Prostate gland (tissue), 2 donors: ENCODE results near the gene SYTL2. TPM values are rescaled to one million over a fixed set of nuclear protein-coding genes. Genes with fewer than 3 reads are reported as not detected.

Experiments used
- DNase-seq: peaks from one replicate; pipeline ENCODE4 v3.0.0-alpha.2; 2019; ENCODE audit warnings: low spot score
- H3K27ac ChIP-seq, 2 donors: fragments of 200-600 bp; sonication (generic); 2 replicates each; pipeline ENCODE4 v1.5.1; 2017 to 2019
- H3K27me3 ChIP-seq: fragments of 200-600 bp; sonication (generic); replicated peaks from 2 replicates; pipeline ENCODE4 v1.5.1; 2019; ENCODE audit not compliant: insufficient read depth
- H3K36me3 ChIP-seq, 2 donors: fragments of 200-600 bp; sonication (generic); 1 replicate in 1 of 2; 2 replicates in 1 of 2; pipeline versions ENCODE4 v1.5.1 to v1.8.1; 2017 to 2019
- H3K4me1 ChIP-seq: fragments of 200-600 bp; sonication (generic); replicated peaks from 2 replicates; pipeline ENCODE4 v1.5.1; 2019
- H3K4me3 ChIP-seq, 2 donors: fragments of 200-600 bp; sonication (generic); 2 replicates each; pipeline ENCODE4 v1.5.1; 2017 to 2019
- H3K9me3 ChIP-seq: fragments of 200-600 bp; sonication (generic); 2 replicates; pipeline ENCODE4 v1.5.1; 2017
- CTCF ChIP-seq, 4 experiments: fragments of 200-600 bp in 2 of 4; fragments of 450-650 bp in 2 of 4; sonication (generic) in 2 of 4; IDR thresholded peaks; 1 replicate in 3 of 4; 2 replicates in 1 of 4; pipeline ENCODE4 v1.5.1; 2016 to 2019; ENCODE audit warnings: antibody characterized with exemption in 4 of 4, mild to moderate bottlenecking in 2 of 4, moderate library complexity in 2 of 4
- POLR2A ChIP-seq: fragments of 450-650 bp; IDR thresholded peaks from one replicate; pipeline ENCODE4 v1.6.1; 2016; ENCODE audit warnings: antibody characterized with exemption, mild to moderate bottlenecking
- POLR2AphosphoS5 ChIP-seq: sonication (generic); formaldehyde crosslinking; IDR thresholded peaks from one replicate; pipeline ENCODE4 v1.6.1; 2017; ENCODE audit warnings: antibody characterized with exemption
- WGBS: methylation state at CpG from one replicate; pipeline ENCODE4 v1.1.5; 2018; 5-methylcytosine and 5-hydroxymethylcytosine counted together
- intact Hi-C: fragments of 100-400 bp; cut with DNase I; formaldehyde crosslinking; loops from one replicate; pipeline ENCODE4 v1.14.2; 2022
- total RNA-seq, 2 donors: library from RNA; depleted of rRNA; stranded (reverse); fragments of >200 nt; gene quantifications; one replicate each; pipeline ENCODE4 v1.1.0, GENCODE V29; 2016

Gene SYTL2
- total RNA-seq, 2 donors from 2014 or later = 52.2 to 105 TPM

- WGBS = 80% methylated on average over 1 of the region's 1 CpG
- TF ChIP-seq POLR2AphosphoS5 (no peak), POLR2A (no peak), CTCF (IDR thresholded peaks at IDR 0.05) (no peak)
- H3K27me3 ChIP-seq = no peaks in the 10 kb centered on the region
- H3K36me3 ChIP-seq = no peaks in the 10 kb centered on the region
- no peak for DNase-seq
- H3K9me3 ChIP-seq = no peaks in the 10 kb centered on the region
- no peaks in the 10 kb centered on the region for H3K4me1 ChIP-seq
- no peak overlapping the region for H3K27ac ChIP-seq
- intact Hi-C loops = no loop called here
- no peak overlapping the region for H3K4me3 ChIP-seq
These were observed 5.6 kb downstream of the SYTL2 start for GRCh38 chr11:85805387-85805786.

- intact Hi-C loops = no loop called here
- H3K27ac ChIP-seq = no peak overlapping the region
- H3K4me1 ChIP-seq = no peaks in the 10 kb centered on the region
- no peak for TF ChIP-seq POLR2A
- TF ChIP-seq POLR2AphosphoS5 = no peak
- no peak for TF ChIP-seq CTCF (IDR thresholded peaks at IDR 0.05)
- H3K36me3 ChIP-seq = no peaks in the 10 kb centered on the region
- no peak overlapping the region for H3K4me3 ChIP-seq
- no peaks in the 10 kb centered on the region for H3K9me3 ChIP-seq
- H3K27me3 ChIP-seq = no peaks in the 10 kb centered on the region
- WGBS = 95% methylated on average over 2 of the region's 2 CpGs
- no peak for DNase-seq
These were observed 7.0 kb downstream of the SYTL2 start for GRCh38 chr11:85803920-85804319.

GRCh38 chr11:85803303-85803702 is 7.6 kb downstream of the SYTL2 start:
- no peak overlapping the region for H3K4me3 ChIP-seq
- H3K27ac ChIP-seq = no peak overlapping the region
- H3K9me3 ChIP-seq = no peaks in the 10 kb centered on the region
- H3K4me1 ChIP-seq = no peaks in the 10 kb centered on the region
- TF ChIP-seq POLR2A (no peak), POLR2AphosphoS5 (no peak), CTCF (IDR thresholded peaks at IDR 0.05) (no peak)
- WGBS = 76% methylated on average over 1 of the region's 1 CpG
- DNase-seq = no peak
- no peaks in the 10 kb centered on the region for H3K27me3 ChIP-seq
- no peaks in the 10 kb centered on the region for H3K36me3 ChIP-seq
- intact Hi-C loops = no loop called here

- no peak overlapping the region for H3K27ac ChIP-seq
- no peak for TF ChIP-seq POLR2A
- H3K4me3 ChIP-seq = no peak overlapping the region
- H3K9me3 ChIP-seq = no peaks in the 10 kb centered on the region
- H3K36me3 ChIP-seq = no peaks in the 10 kb centered on the region
- H3K27me3 ChIP-seq = no peaks in the 10 kb centered on the region
- no peaks in the 10 kb centered on the region for H3K4me1 ChIP-seq
- 99% methylated on average over 7 of the region's 7 CpGs for WGBS
- intact Hi-C loops = no loop called here
- DNase-seq = no peak
These were observed 9.4 kb downstream of the SYTL2 start for GRCh38 chr11:85801527-85801926.

- H3K4me3 ChIP-seq = no peak overlapping the region
- no peaks in the 10 kb centered on the region for H3K36me3 ChIP-seq
- H3K27me3 ChIP-seq = no peaks in the 10 kb centered on the region
- H3K9me3 ChIP-seq = no peaks in the 10 kb centered on the region
- H3K27ac ChIP-seq = no peak overlapping the region
- no peak for DNase-seq
- no peaks in the 10 kb centered on the region for H3K4me1 ChIP-seq
- WGBS = 76% methylated on average over 4 of the region's 4 CpGs
- TF ChIP-seq POLR2AphosphoS5 = no peak
- no peak for TF ChIP-seq CTCF (IDR thresholded peaks at IDR 0.05)
- no peak for TF ChIP-seq POLR2A
- intact Hi-C loops = no loop called here
These were observed 10.2 kb downstream of the SYTL2 start for GRCh38 chr11:85800595-85801342.
